HepG2 (cell line): ENCODE data around the gene LLGL1. TPM values are rescaled to one million over a fixed set of nuclear protein-coding genes. Genes with fewer than 3 reads are reported as not detected.

Experiments
- ARHGAP35 ChIP-seq: sonication (generic); formaldehyde crosslinking; IDR thresholded peaks from 2 replicates; pipeline ENCODE4 v1.9.0; 2022; ENCODE audit warnings: mild to moderate bottlenecking, inconsistent platforms, moderate library complexity, missing genetic modification reagents, borderline replicate concordance
- ERF ChIP-seq: IDR thresholded peaks from 2 replicates; pipeline ENCODE4 v1.6.1; 2018; ENCODE audit warnings: missing biosample characterization, missing genetic modification reagents
- FOXO1 ChIP-seq: sonication (generic); formaldehyde crosslinking; IDR thresholded peaks from 2 replicates; pipeline ENCODE4 v1.4.0; 2020; ENCODE audit warnings: missing genetic modification reagents
- HIVEP1 ChIP-seq: sonication (generic); formaldehyde crosslinking; IDR thresholded peaks from 2 replicates; pipeline ENCODE4 v1.4.0; 2020; ENCODE audit warnings: mild to moderate bottlenecking, missing genetic modification reagents
- IRF2 ChIP-seq: IDR thresholded peaks from 2 replicates; pipeline ENCODE4 v1.6.1; 2018; ENCODE audit warnings: missing genetic modification reagents, missing compliant biosample characterization
- JDP2 ChIP-seq: sonication (generic); formaldehyde crosslinking; IDR thresholded peaks from 2 replicates; pipeline ENCODE4 v1.8.1; 2022; ENCODE audit warnings: missing genetic modification reagents, borderline replicate concordance
- KMT2B ChIP-seq: IDR thresholded peaks from 2 replicates; pipeline ENCODE4 v1.6.1; 2016; ENCODE audit warnings: missing genetic modification reagents, missing compliant biosample characterization
- NRL ChIP-seq: sonication (generic); formaldehyde crosslinking; IDR thresholded peaks from 2 replicates; pipeline ENCODE4 v1.5.0; 2020; ENCODE audit warnings: missing genetic modification reagents, mild to moderate bottlenecking, moderate library complexity, borderline replicate concordance
- POLR2A ChIP-seq, 2 experiments: IDR thresholded peaks; 2 replicates each; pipeline ENCODE4 v1.6.1; 2011; ENCODE audit warnings: low read depth in 2 of 2, low read length in 2 of 2, mild to moderate bottlenecking in 1 of 2, moderate library complexity in 1 of 2; ENCODE audit not compliant: insufficient read depth in 1 of 2
- SIN3B ChIP-seq: fragments of 150-350 bp; IDR thresholded peaks from 2 replicates; pipeline ENCODE4 v1.6.1; 2014; ENCODE audit warnings: low read length
- TARDBP ChIP-seq: sonication (generic); formaldehyde crosslinking; IDR thresholded peaks from 2 replicates; pipeline ENCODE4 v1.8.0; 2022; ENCODE audit warnings: mild to moderate bottlenecking, missing genetic modification reagents
- ZBTB14 ChIP-seq: sonication (generic); formaldehyde crosslinking; IDR thresholded peaks from 2 replicates; pipeline ENCODE4 v1.4.0; 2020; ENCODE audit warnings: missing genetic modification reagents
- ZNF350 ChIP-seq: sonication (generic); formaldehyde crosslinking; IDR thresholded peaks from 2 replicates; pipeline ENCODE4 v1.4.0; 2020; ENCODE audit warnings: mild to moderate bottlenecking, low read depth, missing genetic modification reagents, borderline replicate concordance
- ZNF646 ChIP-seq: sonication (generic); formaldehyde crosslinking; IDR thresholded peaks from 2 replicates; pipeline ENCODE4 v1.9.0; 2021; ENCODE audit warnings: mild to moderate bottlenecking, missing genetic modification reagents
- ZNF75D ChIP-seq: sonication (generic); formaldehyde crosslinking; IDR thresholded peaks from 2 replicates; pipeline ENCODE4 v1.8.1; 2023; ENCODE audit warnings: missing genetic modification reagents, mild to moderate bottlenecking, borderline replicate concordance
- ZNF768 ChIP-seq: sonication (generic); formaldehyde crosslinking; IDR thresholded peaks from 2 replicates; pipeline ENCODE4 v1.4.0; 2020; ENCODE audit warnings: missing genetic modification reagents
- ZNF879 ChIP-seq: sonication (generic); formaldehyde crosslinking; IDR thresholded peaks from 2 replicates; pipeline ENCODE4 v1.8.1; 2023; ENCODE audit warnings: missing genetic modification reagents
- polyA plus RNA-seq, 8 experiments: library from polyadenylated mRNA; depleted of rRNA in 3 of 8; stranded (reverse) in 7 of 8; unstranded in 1 of 8; fragments of >200 nt; fragmentation: Illumina TruSeq in 4 of 8; extraction: Trizol in 4 of 8; gene quantifications; 2 replicates each; pipeline versions ENCODE4 v1.2.1 to v1.2.3, GENCODE V29; 2011 to 2016; ENCODE audit warnings: low read depth in 4 of 8, missing spikeins in 1 of 8, mixed read lengths in 1 of 8; ENCODE audit not compliant: insufficient read depth in 1 of 8
- total RNA-seq, 5 experiments: library from RNA; depleted of rRNA; stranded (reverse); fragments of >200 nt; fragmentation: Illumina TruSeq; extraction: Trizol; gene quantifications; 2 replicates each; pipeline ENCODE4 v1.2.3, GENCODE V29; 2016; ENCODE audit warnings: low read depth in 1 of 5
- TF ChIP-seq, protein P1 (sequence below): sonication (generic); formaldehyde crosslinking; IDR thresholded peaks from 2 replicates; pipeline ENCODE4 v1.4.0; 2020; ENCODE audit warnings: missing genetic modification reagents
- TF ChIP-seq, protein P2 (sequence below): sonication (generic); formaldehyde crosslinking; IDR thresholded peaks from 2 replicates; pipeline ENCODE4 v1.5.1; 2020; ENCODE audit warnings: mild to moderate bottlenecking, missing genetic modification reagents, borderline replicate concordance

LLGL1 gene
- total and polyA plus RNA-seq, 2 of the 13 experiments (the other 11 are each of a cell fraction or from before 2014, with no cell fraction given) = 15.0 to 15.3 TPM

- no peak for TF ChIP-seq ZNF646
- TF ChIP-seq POLR2A (IDR thresholded peaks at IDR 0.05; ENCODE audit: insufficient read depth in 1 of 2, low read depth in 2 of 2, low read length in 2 of 2) = peak in 1 of 2 experiments; percentile 44; a peak in 3 of 4 replicates
- TF ChIP-seq ZNF75D = no peak
- 0 out of 2 replicates have a peak, but pooled peaks have one; percentile 45 for TF ChIP-seq TARDBP (CRISPR knock-in tag)
- TF ChIP-seq, protein P1, sequence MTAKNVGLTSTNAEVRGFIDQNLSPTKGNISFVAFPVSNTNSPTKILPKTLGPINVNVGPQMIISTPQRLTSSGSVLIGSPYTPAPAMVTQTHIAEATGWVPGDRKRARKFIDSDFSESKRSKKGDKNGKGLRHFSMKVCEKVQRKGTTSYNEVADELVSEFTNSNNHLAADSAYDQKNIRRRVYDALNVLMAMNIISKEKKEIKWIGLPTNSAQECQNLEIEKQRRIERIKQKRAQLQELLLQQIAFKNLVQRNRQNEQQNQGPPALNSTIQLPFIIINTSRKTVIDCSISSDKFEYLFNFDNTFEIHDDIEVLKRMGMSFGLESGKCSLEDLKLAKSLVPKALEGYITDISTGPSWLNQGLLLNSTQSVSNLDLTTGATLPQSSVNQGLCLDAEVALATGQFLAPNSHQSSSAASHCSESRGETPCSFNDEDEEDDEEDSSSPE (CRISPR knock-in tag) = peak; percentile 30; the same call in 1 of the 2 replicates
- TF ChIP-seq ARHGAP35 (CRISPR knock-in tag) = no peak
- 0 out of 2 replicates have a peak, but pooled peaks have one; percentile 16 for TF ChIP-seq ZNF768 (CRISPR knock-in tag)
- TF ChIP-seq ERF (CRISPR knock-in tag) = no peak; the same call in 1 of the 2 replicates
- TF ChIP-seq ZNF879 (CRISPR knock-in tag) = no peak
- no peak for TF ChIP-seq SIN3B
- TF ChIP-seq, protein P2, sequence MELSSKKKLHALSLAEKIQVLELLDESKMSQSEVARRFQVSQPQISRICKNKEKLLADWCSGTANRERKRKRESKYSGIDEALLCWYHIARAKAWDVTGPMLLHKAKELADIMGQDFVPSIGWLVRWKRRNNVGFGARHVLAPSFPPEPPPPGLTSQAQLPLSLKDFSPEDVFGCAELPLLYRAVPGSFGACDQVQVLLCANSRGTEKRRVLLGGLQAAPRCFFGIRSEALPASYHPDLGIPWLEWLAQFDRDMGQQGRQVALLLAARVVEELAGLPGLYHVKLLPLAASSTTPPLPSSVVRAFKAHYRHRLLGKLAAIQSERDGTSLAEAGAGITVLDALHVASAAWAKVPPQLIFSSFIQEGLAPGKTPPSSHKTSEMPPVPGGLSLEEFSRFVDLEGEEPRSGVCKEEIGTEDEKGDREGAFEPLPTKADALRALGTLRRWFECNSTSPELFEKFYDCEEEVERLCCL = peak; percentile 35; the same call in 1 of the 2 replicates
- TF ChIP-seq IRF2 (CRISPR knock-in tag) = 0 out of 2 replicates have a peak, but pooled peaks have one; percentile 17
- peak; percentile 62; the same call in 1 of the 2 replicates for TF ChIP-seq ZNF350 (CRISPR knock-in tag)
- 0 out of 2 replicates have a peak, but pooled peaks have one; percentile 39 for TF ChIP-seq ZBTB14 (CRISPR knock-in tag)
- TF ChIP-seq FOXO1 (CRISPR knock-in tag) = 0 out of 2 replicates have a peak, but pooled peaks have one; percentile 23
- TF ChIP-seq NRL (CRISPR knock-in tag) = peak; percentile 87
- TF ChIP-seq HIVEP1 (CRISPR knock-in tag) = peak; percentile 74
- TF ChIP-seq KMT2B (CRISPR knock-in tag) = peak; percentile 21; the same call in 1 of the 2 replicates
- TF ChIP-seq JDP2 = no peak
These were observed 881 bp upstream of the LLGL1 start (continued) for GRCh38 chr17:18224387-18225120.
